Prostate gland (tissue), 2 donors: ENCODE results near the gene ATP9A.

ENCODE experiments used
- CTCF ChIP-seq, 4 experiments: fragments of 200-600 bp in 2 of 4; fragments of 450-650 bp in 2 of 4; sonication (generic) in 2 of 4; IDR thresholded peaks; 1 replicate in 3 of 4; 2 replicates in 1 of 4; pipeline ENCODE4 v1.5.1; 2016 to 2019; ENCODE audit warnings: antibody characterized with exemption in 4 of 4, mild to moderate bottlenecking in 2 of 4, moderate library complexity in 2 of 4
- POLR2A ChIP-seq: fragments of 450-650 bp; IDR thresholded peaks from one replicate; pipeline ENCODE4 v1.6.1; 2016; ENCODE audit warnings: antibody characterized with exemption, mild to moderate bottlenecking
- POLR2AphosphoS5 ChIP-seq: sonication (generic); formaldehyde crosslinking; IDR thresholded peaks from one replicate; pipeline ENCODE4 v1.6.1; 2017; ENCODE audit warnings: antibody characterized with exemption

- no peak for TF ChIP-seq CTCF (IDR thresholded peaks at IDR 0.05)
- no peak for TF ChIP-seq POLR2A
- no peak for TF ChIP-seq POLR2AphosphoS5
These were observed 99.7 kb downstream of the ATP9A start for GRCh38 chr20:51668515-51668914.
